WTC11 (cell line): Measurements from ENCODE around the gene TMC8. TPM values are rescaled to one million over a fixed set of nuclear protein-coding genes. Genes with fewer than 3 reads are reported as not detected.

Experiments
- ATAC-seq: fragments of 200-7000 bp; cut with Tn5 transposase; 2 replicates; pipeline ENCODE4 v1.10.0; 2021; ENCODE audit warnings: mild to moderate bottlenecking, moderate library complexity
- CTCF ChIA-PET: fragments of 300-600 bp; sonication (Branson Sonifier 250); formaldehyde crosslinking; loops from one replicate; lab custom pipeline; 2021; ENCODE audit warnings: antibody characterized with exemption; lab: Charles Lee
- POLR2A ChIA-PET: fragments of 350-600 bp; sonication (Branson Sonifier 250); formaldehyde crosslinking; loops from one replicate; lab custom pipeline; 2021; ENCODE audit warnings: antibody characterized with exemption; lab: Charles Lee
- DNase-seq: peaks from one replicate; pipeline ENCODE4 v3.0.0; 2021; ENCODE audit warnings: low spot score
- H3K27ac Mint-ChIP-seq: 2 replicates; pipeline ENCODE4 v1.8.0; 2021; ENCODE audit warnings: mixed read lengths
- H3K27me3 Mint-ChIP-seq: 2 replicates; pipeline ENCODE4 v1.8.0; 2021; ENCODE audit warnings: low read depth, mild to moderate bottlenecking, moderate library complexity, mixed read lengths
- H3K36me3 Mint-ChIP-seq: 2 replicates; pipeline ENCODE4 v1.8.0; 2021; ENCODE audit warnings: mixed read lengths
- H3K4me1 Mint-ChIP-seq: 2 replicates; pipeline ENCODE4 v1.8.0; 2022; ENCODE audit warnings: mixed read lengths
- H3K4me3 Mint-ChIP-seq: 2 replicates; pipeline ENCODE4 v1.8.0; 2021; ENCODE audit warnings: mild to moderate bottlenecking, moderate library complexity, mixed read lengths
- H3K9me3 Mint-ChIP-seq: 2 replicates; pipeline ENCODE4 v1.8.0; 2021; ENCODE audit warnings: mixed read lengths
- AR ChIP-seq: fragments of 250-450 bp; sonication (Bioruptor Pico); IDR thresholded peaks from 2 replicates; pipeline ENCODE4 v1.9.0; 2021; ENCODE audit warnings: mild to moderate bottlenecking
- ATF3 ChIP-seq: sonication (generic); formaldehyde crosslinking; conservative IDR thresholded peaks from 2 replicates; pipeline ENCODE4 v1.8.1; 2022; ENCODE audit warnings: mild to moderate bottlenecking, missing genetic modification reagents
- ERG ChIP-seq: fragments of 250-450 bp; sonication (Bioruptor Pico); IDR thresholded peaks from 2 replicates; pipeline ENCODE4 v1.8.0; 2021; ENCODE audit warnings: mild to moderate bottlenecking
- FOXK1 ChIP-seq: sonication (generic); formaldehyde crosslinking; IDR thresholded peaks from 2 replicates; pipeline ENCODE4 v1.8.0; 2022; ENCODE audit warnings: mild to moderate bottlenecking, moderate library complexity, missing genetic modification reagents
- JUN ChIP-seq: sonication (generic); formaldehyde crosslinking; IDR thresholded peaks from 2 replicates; pipeline ENCODE4 v1.8.0; 2023; ENCODE audit warnings: mild to moderate bottlenecking, missing genetic modification reagents
- NR2C2 ChIP-seq: sonication (generic); formaldehyde crosslinking; IDR thresholded peaks from 2 replicates; pipeline ENCODE4 v1.8.0; 2022; ENCODE audit warnings: mild to moderate bottlenecking, missing genetic modification reagents
- STAT6 ChIP-seq: sonication (generic); formaldehyde crosslinking; conservative IDR thresholded peaks from 2 replicates; pipeline ENCODE4 v1.8.1; 2023; ENCODE audit warnings: mild to moderate bottlenecking, low read depth, missing genetic modification reagents, moderate library complexity
- ZNF671 ChIP-seq: fragments of 250-450 bp; sonication (Bioruptor Pico); IDR thresholded peaks from 2 replicates; pipeline ENCODE4 v1.8.0; 2021; ENCODE audit warnings: mild to moderate bottlenecking
- total RNA-seq: library from RNA; stranded (reverse); gene quantifications from 3 replicates; pipeline ENCODE4 v1.2.3, GENCODE V29; 2021
- TF ChIP-seq, protein P1 (sequence below): sonication (generic); formaldehyde crosslinking; IDR thresholded peaks from 2 replicates; pipeline ENCODE4 v1.8.1; 2022; ENCODE audit warnings: low read depth, missing genetic modification reagents, borderline replicate concordance
- TF ChIP-seq, protein P2 (sequence below): sonication (generic); formaldehyde crosslinking; IDR thresholded peaks from 2 replicates; pipeline ENCODE4 v1.8.0; 2023; ENCODE audit warnings: missing genetic modification reagents, mild to moderate bottlenecking, borderline replicate concordance
- TF ChIP-seq, protein P3 (sequence below): sonication (generic); formaldehyde crosslinking; IDR thresholded peaks from 2 replicates; pipeline ENCODE4 v1.8.1; 2022; ENCODE audit warnings: low read depth, mild to moderate bottlenecking, moderate library complexity, missing genetic modification reagents, borderline replicate concordance
- TF ChIP-seq, protein P4 (sequence below): sonication (generic); formaldehyde crosslinking; IDR thresholded peaks from 2 replicates; pipeline ENCODE4 v1.8.1; 2023; ENCODE audit warnings: mild to moderate bottlenecking, missing genetic modification reagents

Gene TMC8
- total RNA-seq, 1 experiment from 2014 or later = 3.7 TPM

- Mint-ChIP-seq H3K9me3 (no peaks in the 10 kb centered on the region), H3K27ac (peak overlapping the region; percentile 78)
- DNase-seq = no peak
- CTCF ChIA-PET = interaction anchor here (1.0 to 4.2 kb wide), 8 partner anchors 11 to 62 kb away, joined by 3 to 19 read pairs (median 4); no protein-coding TSS in a partner anchor
- TF ChIP-seq STAT6 = no peak
- TF ChIP-seq, protein P1, sequence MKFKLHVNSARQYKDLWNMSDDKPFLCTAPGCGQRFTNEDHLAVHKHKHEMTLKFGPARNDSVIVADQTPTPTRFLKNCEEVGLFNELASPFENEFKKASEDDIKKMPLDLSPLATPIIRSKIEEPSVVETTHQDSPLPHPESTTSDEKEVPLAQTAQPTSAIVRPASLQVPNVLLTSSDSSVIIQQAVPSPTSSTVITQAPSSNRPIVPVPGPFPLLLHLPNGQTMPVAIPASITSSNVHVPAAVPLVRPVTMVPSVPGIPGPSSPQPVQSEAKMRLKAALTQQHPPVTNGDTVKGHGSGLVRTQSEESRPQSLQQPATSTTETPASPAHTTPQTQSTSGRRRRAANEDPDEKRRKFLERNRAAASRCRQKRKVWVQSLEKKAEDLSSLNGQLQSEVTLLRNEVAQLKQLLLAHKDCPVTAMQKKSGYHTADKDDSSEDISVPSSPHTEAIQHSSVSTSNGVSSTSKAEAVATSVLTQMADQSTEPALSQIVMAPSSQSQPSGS (CRISPR knock-in tag) = no peak
- TF ChIP-seq, protein P2, sequence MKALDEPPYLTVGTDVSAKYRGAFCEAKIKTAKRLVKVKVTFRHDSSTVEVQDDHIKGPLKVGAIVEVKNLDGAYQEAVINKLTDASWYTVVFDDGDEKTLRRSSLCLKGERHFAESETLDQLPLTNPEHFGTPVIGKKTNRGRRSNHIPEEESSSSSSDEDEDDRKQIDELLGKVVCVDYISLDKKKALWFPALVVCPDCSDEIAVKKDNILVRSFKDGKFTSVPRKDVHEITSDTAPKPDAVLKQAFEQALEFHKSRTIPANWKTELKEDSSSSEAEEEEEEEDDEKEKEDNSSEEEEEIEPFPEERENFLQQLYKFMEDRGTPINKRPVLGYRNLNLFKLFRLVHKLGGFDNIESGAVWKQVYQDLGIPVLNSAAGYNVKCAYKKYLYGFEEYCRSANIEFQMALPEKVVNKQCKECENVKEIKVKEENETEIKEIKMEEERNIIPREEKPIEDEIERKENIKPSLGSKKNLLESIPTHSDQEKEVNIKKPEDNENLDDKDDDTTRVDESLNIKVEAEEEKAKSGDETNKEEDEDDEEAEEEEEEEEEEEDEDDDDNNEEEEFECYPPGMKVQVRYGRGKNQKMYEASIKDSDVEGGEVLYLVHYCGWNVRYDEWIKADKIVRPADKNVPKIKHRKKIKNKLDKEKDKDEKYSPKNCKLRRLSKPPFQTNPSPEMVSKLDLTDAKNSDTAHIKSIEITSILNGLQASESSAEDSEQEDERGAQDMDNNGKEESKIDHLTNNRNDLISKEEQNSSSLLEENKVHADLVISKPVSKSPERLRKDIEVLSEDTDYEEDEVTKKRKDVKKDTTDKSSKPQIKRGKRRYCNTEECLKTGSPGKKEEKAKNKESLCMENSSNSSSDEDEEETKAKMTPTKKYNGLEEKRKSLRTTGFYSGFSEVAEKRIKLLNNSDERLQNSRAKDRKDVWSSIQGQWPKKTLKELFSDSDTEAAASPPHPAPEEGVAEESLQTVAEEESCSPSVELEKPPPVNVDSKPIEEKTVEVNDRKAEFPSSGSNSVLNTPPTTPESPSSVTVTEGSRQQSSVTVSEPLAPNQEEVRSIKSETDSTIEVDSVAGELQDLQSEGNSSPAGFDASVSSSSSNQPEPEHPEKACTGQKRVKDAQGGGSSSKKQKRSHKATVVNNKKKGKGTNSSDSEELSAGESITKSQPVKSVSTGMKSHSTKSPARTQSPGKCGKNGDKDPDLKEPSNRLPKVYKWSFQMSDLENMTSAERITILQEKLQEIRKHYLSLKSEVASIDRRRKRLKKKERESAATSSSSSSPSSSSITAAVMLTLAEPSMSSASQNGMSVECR (CRISPR knock-in tag) = no peak
- TF ChIP-seq NR2C2 = no peak
- no peak for TF ChIP-seq JUN (CRISPR knock-in tag)
- TF ChIP-seq, protein P3, sequence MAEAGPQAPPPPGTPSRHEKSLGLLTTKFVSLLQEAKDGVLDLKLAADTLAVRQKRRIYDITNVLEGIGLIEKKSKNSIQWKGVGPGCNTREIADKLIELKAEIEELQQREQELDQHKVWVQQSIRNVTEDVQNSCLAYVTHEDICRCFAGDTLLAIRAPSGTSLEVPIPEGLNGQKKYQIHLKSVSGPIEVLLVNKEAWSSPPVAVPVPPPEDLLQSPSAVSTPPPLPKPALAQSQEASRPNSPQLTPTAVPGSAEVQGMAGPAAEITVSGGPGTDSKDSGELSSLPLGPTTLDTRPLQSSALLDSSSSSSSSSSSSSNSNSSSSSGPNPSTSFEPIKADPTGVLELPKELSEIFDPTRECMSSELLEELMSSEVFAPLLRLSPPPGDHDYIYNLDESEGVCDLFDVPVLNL = no peak
- no peak for TF ChIP-seq ERG (CRISPR knock-in tag)
- TF ChIP-seq, all 79 proteins: peak for 0
- POLR2A ChIA-PET = no interaction called here
- Mint-ChIP-seq H3K4me1 (peaks cover 2% of the 10 kb centered on the region; the same call in 1 of the 2 replicates), H3K36me3 (peaks cover 11% of the 10 kb centered on the region), H3K27me3 (no peaks in the 10 kb centered on the region), H3K4me3 (no peak overlapping the region)
- no peak for ATAC-seq
Measured at GRCh38 chr17:78113804-78114785, 16.5 kb upstream of the TMC8 start.

- no peak for ATAC-seq
- POLR2A ChIA-PET = no interaction called here
- DNase-seq = no peak
- Mint-ChIP-seq H3K36me3 (peaks cover 11% of the 10 kb centered on the region), H3K27me3 (no peaks in the 10 kb centered on the region), H3K9me3 (no peaks in the 10 kb centered on the region), H3K27ac (no peak overlapping the region), H3K4me3 (no peak overlapping the region), H3K4me1 (peaks cover 2% of the 10 kb centered on the region; the same call in 1 of the 2 replicates)
- CTCF ChIA-PET = interaction anchor here (1.0 to 3.5 kb wide), 7 partner anchors 10 to 136 kb away, joined by 3 to 16 read pairs (median 3); no protein-coding TSS in a partner anchor
- TF ChIP-seq ATF3 (CRISPR knock-in tag) (no peak), FOXK1 (CRISPR knock-in tag) (no peak), ZNF671 (CRISPR knock-in tag) (no peak), AR (CRISPR knock-in tag) (no peak)
- TF ChIP-seq, protein P4, sequence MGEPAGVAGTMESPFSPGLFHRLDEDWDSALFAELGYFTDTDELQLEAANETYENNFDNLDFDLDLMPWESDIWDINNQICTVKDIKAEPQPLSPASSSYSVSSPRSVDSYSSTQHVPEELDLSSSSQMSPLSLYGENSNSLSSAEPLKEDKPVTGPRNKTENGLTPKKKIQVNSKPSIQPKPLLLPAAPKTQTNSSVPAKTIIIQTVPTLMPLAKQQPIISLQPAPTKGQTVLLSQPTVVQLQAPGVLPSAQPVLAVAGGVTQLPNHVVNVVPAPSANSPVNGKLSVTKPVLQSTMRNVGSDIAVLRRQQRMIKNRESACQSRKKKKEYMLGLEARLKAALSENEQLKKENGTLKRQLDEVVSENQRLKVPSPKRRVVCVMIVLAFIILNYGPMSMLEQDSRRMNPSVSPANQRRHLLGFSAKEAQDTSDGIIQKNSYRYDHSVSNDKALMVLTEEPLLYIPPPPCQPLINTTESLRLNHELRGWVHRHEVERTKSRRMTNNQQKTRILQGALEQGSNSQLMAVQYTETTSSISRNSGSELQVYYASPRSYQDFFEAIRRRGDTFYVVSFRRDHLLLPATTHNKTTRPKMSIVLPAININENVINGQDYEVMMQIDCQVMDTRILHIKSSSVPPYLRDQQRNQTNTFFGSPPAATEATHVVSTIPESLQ (CRISPR knock-in tag) = no peak
Measured at GRCh38 chr17:78114831-78115723, 15.5 kb upstream of the TMC8 start.
